Esophagus muscularis mucosa (tissue), 4 donors: ENCODE measurements around the gene ARID3A. TPM values are rescaled to one million over a fixed set of nuclear protein-coding genes. Genes with fewer than 3 reads are reported as not detected.

Experiments
- DNase-seq: peaks from one replicate; pipeline ENCODE4 v3.0.0-alpha.2; 2017; ENCODE audit errors: extremely low spot score
- H3K27ac ChIP-seq, 4 donors: fragments of 200-600 bp; sonication (generic); replicated peaks in 1 of 4; 1 replicate in 3 of 4; 2 replicates in 1 of 4; pipeline ENCODE4 v1.5.1; 2016 to 2019; ENCODE audit warnings: mild to moderate bottlenecking in 1 of 4
- H3K27me3 ChIP-seq, 4 donors: fragments of 200-600 bp; sonication (generic); one replicate each; pipeline versions ENCODE4 v1.5.1 to v1.6.0; 2016 to 2019
- H3K36me3 ChIP-seq, 4 donors: fragments of 200-600 bp; sonication (generic); one replicate each; pipeline ENCODE4 v1.5.1; 2016 to 2019
- H3K4me1 ChIP-seq, 4 donors: fragments of 200-600 bp; sonication (generic); one replicate each; pipeline ENCODE4 v1.5.1; 2016 to 2019
- H3K4me3 ChIP-seq, 4 donors: fragments of 200-600 bp; sonication (generic); 1 replicate in 2 of 4; 2 replicates in 2 of 4; pipeline ENCODE4 v1.5.1; 2016 to 2019; ENCODE audit warnings: mild to moderate bottlenecking in 4 of 4, moderate library complexity in 1 of 4
- H3K9me3 ChIP-seq, 4 donors: fragments of 200-600 bp; sonication (generic); 1 replicate in 3 of 4; 2 replicates in 1 of 4; pipeline ENCODE4 v1.5.1; 2016 to 2019
- CTCF ChIP-seq, 3 experiments: fragments of 200-600 bp in 2 of 3; fragments of 450-650 bp in 1 of 3; sonication (generic) in 2 of 3; IDR thresholded peaks; one replicate each; pipeline ENCODE4 v1.5.1; 2017 to 2019; ENCODE audit warnings: antibody characterized with exemption in 3 of 3, mild to moderate bottlenecking in 2 of 3, moderate library complexity in 1 of 3
- EP300 ChIP-seq: sonication (generic); formaldehyde crosslinking; IDR thresholded peaks from one replicate; pipeline ENCODE4 v1.6.1; 2017; ENCODE audit warnings: antibody characterized with exemption
- POLR2A ChIP-seq: fragments of 450-650 bp; IDR thresholded peaks from one replicate; pipeline ENCODE4 v1.6.1; 2017; ENCODE audit warnings: antibody characterized with exemption, moderate library complexity, mild to moderate bottlenecking, low read depth
- POLR2AphosphoS5 ChIP-seq, 2 donors: sonication (generic); formaldehyde crosslinking; IDR thresholded peaks; one replicate each; pipeline ENCODE4 v1.6.1; 2017; ENCODE audit warnings: antibody characterized with exemption in 2 of 2
- WGBS: methylation state at CpG from one replicate; pipeline ENCODE4 v1.1.5; 2018; 5-methylcytosine and 5-hydroxymethylcytosine counted together
- intact Hi-C: fragments of 100-400 bp; cut with DNase I; formaldehyde crosslinking; loops from one replicate; pipeline ENCODE4 v1.15.1; 2023
- total RNA-seq, 4 donors: library from RNA; depleted of rRNA; stranded (reverse); fragments of >200 nt; gene quantifications; one replicate each; pipeline versions ENCODE4 v1.1.0 to v1.2.1, GENCODE V29; 2016

The ARID3A gene
- total RNA-seq, 4 donors from 2014 or later, result 2.9 to 8.4 (median 5.0) TPM

- Histone ChIP-seq H3K4me3 (peak overlapping the region; percentile 24 to 45 (median 29)), H3K27ac (no peak overlapping the region), H3K36me3 (no peaks in the 10 kb centered on the region), H3K4me1 (peaks cover 30 to 60% (median 54%) of the 10 kb centered on the region in 4 donors), H3K27me3 (peaks cover 3 to 54% (median 48%) of the 10 kb centered on the region in 4 donors), H3K9me3 (no peaks in the 10 kb centered on the region)
- DNase-seq, result no peak
- TF ChIP-seq CTCF (IDR thresholded peaks at IDR 0.05) (no peak), EP300 (no peak), POLR2A (no peak), POLR2AphosphoS5 (IDR thresholded peaks at IDR 0.05) (no peak)
- 4% methylated on average over 41 of the region's 68 CpGs for WGBS
- intact Hi-C loops, result loop anchor here (2.0 kb wide), 2 partner anchors 61 to 151 kb away; partner anchors contain the start of gene CFD
Observed at GRCh38 chr19:919199-920050, 6.4 kb upstream of the ARID3A start.

GRCh38 chr19:920051-920864 lies 5.6 kb upstream of the ARID3A start:
- Histone ChIP-seq H3K27ac (no peak overlapping the region), H3K27me3 (peaks cover 3 to 54% (median 48%) of the 10 kb centered on the region in 4 donors), H3K4me3 (peak overlapping the region; percentile 24 to 45 (median 29)), H3K9me3 (no peaks in the 10 kb centered on the region), H3K36me3 (no peaks in the 10 kb centered on the region), H3K4me1 (peaks cover 36 to 69% (median 62%) of the 10 kb centered on the region in 4 donors)
- intact Hi-C loops, result loop anchor here (2.0 kb wide), 2 partner anchors 61 to 151 kb away; partner anchors contain the start of gene CFD
- DNase-seq, result no peak
- WGBS, result under 1% methylated on average over 21 of the region's 84 CpGs
- TF ChIP-seq CTCF (IDR thresholded peaks at IDR 0.05), result no peak
- no peak for TF ChIP-seq POLR2A
- TF ChIP-seq POLR2AphosphoS5 (IDR thresholded peaks at IDR 0.05), result no peak
- no peak for TF ChIP-seq EP300

- intact Hi-C loops, result no loop called here
- 11% methylated on average over 16 of the region's 31 CpGs for WGBS
- Histone ChIP-seq H3K4me1 (peaks cover 31 to 68% (median 51%) of the 10 kb centered on the region in 4 donors), H3K27ac (peak overlapping the region in 3 of 4 donors; percentile 82 to 88 (median 87)), H3K27me3 (peaks cover 0 to 20% (median 18%) of the 10 kb centered on the region in 4 donors), H3K4me3 (peak overlapping the region; percentile 82 to 98 (median 88)), H3K9me3 (no peaks in the 10 kb centered on the region), H3K36me3 (peaks cover 0 to 7% (median 3%) of the 10 kb centered on the region in 4 donors)
- TF ChIP-seq CTCF (IDR thresholded peaks at IDR 0.05), result no peak
- no peak for TF ChIP-seq POLR2A
- no peak for TF ChIP-seq POLR2AphosphoS5 (IDR thresholded peaks at IDR 0.05)
- TF ChIP-seq EP300, result no peak
- no peak for DNase-seq
Observed at GRCh38 chr19:924553-925086, 1.2 kb upstream of the ARID3A start.

GRCh38 chr19:925087-925525 lies 729 bp upstream of the ARID3A start:
- peaks cover 27 to 63% (median 47%) of the 10 kb centered on the region in 4 donors for H3K4me1 ChIP-seq
- WGBS, result under 1% methylated on average over 33 of the region's 39 CpGs
- no peak for DNase-seq
- intact Hi-C loops, result no loop called here
- H3K9me3 ChIP-seq, result no peaks in the 10 kb centered on the region
- H3K36me3 ChIP-seq, result peaks cover 0 to 12% (median 5%) of the 10 kb centered on the region in 4 donors
- TF ChIP-seq POLR2AphosphoS5 (IDR thresholded peaks at IDR 0.05) (peak in 1 of 2 donors; percentile 14), POLR2A (no peak), EP300 (no peak), CTCF (IDR thresholded peaks at IDR 0.05) (no peak)
- H3K4me3 ChIP-seq, result peak overlapping the region; percentile 82 to 98 (median 88)
- H3K27me3 ChIP-seq, result peaks cover 0 to 15% (median 14%) of the 10 kb centered on the region in 4 donors
- H3K27ac ChIP-seq, result peak overlapping the region; percentile 80 to 88 (median 84)
